Stomach (tissue), 9 donors: ENCODE measurements around the gene LDB2. TPM values are rescaled to one million over a fixed set of nuclear protein-coding genes. Genes with fewer than 3 reads are reported as not detected.
A peak's percentile ranks its signal among the peaks of the same experiment; 100 is the strongest.

Experiments used
- DNase-seq, 2 donors: peaks; one replicate each; pipeline versions ENCODE4 v3.0.0 to v3.0.0-alpha.2; 2013 to 2019
- H3K27ac ChIP-seq, 5 donors: fragments of 200-600 bp in 4 of 5; sonication (generic) in 4 of 5; one replicate each; pipeline ENCODE4 v1.5.1; 2013 to 2019; ENCODE audit warnings: mild to moderate bottlenecking in 1 of 5, moderate library complexity in 1 of 5
- H3K27me3 ChIP-seq, 3 donors: fragments of 200-600 bp; sonication (generic); one replicate each; pipeline ENCODE4 v1.5.1; 2017 to 2019; ENCODE audit warnings: mixed run types in 1 of 3
- H3K36me3 ChIP-seq, 4 donors: fragments of 200-600 bp; sonication (generic); 1 replicate in 3 of 4; 2 replicates in 1 of 4; pipeline ENCODE4 v1.5.1; 2016 to 2019
- H3K4me1 ChIP-seq, 4 donors: fragments of 200-600 bp; sonication (generic); one replicate each; pipeline ENCODE4 v1.5.1; 2016 to 2019
- H3K4me3 ChIP-seq, 4 donors: fragments of 200-600 bp; sonication (generic) in 3 of 4; one replicate each; pipeline ENCODE4 v1.5.1; 2016 to 2019; ENCODE audit warnings: mild to moderate bottlenecking in 1 of 4
- H3K9me3 ChIP-seq, 4 donors: fragments of 200-600 bp; sonication (generic); one replicate each; pipeline ENCODE4 v1.5.1; 2016 to 2019
- CTCF ChIP-seq, 7 experiments: fragments of 450-650 bp in 4 of 7; fragments of 200-600 bp in 3 of 7; sonication (generic) in 3 of 7; IDR thresholded peaks; one replicate each; pipeline ENCODE4 v1.5.1; 2016 to 2019; ENCODE audit warnings: antibody characterized with exemption in 7 of 7, control low read depth in 2 of 7, mild to moderate bottlenecking in 1 of 7
- EP300 ChIP-seq: sonication (generic); formaldehyde crosslinking; IDR thresholded peaks from one replicate; pipeline ENCODE4 v1.6.1; 2017; ENCODE audit warnings: antibody characterized with exemption
- POLR2A ChIP-seq, 4 donors: fragments of 450-650 bp; IDR thresholded peaks; one replicate each; pipeline ENCODE4 v1.6.1; 2016; ENCODE audit warnings: antibody characterized with exemption in 4 of 4, control low read depth in 2 of 4, mild to moderate bottlenecking in 1 of 4, moderate library complexity in 1 of 4
- POLR2AphosphoS5 ChIP-seq, 3 donors: sonication (generic); formaldehyde crosslinking; IDR thresholded peaks; one replicate each; pipeline ENCODE4 v1.6.1; 2016; ENCODE audit warnings: antibody characterized with exemption in 3 of 3
- WGBS, 5 donors: extraction: QIAGEN DNeasy Blood & Tissue Kit in 3 of 5; methylation state at CpG; one replicate each; pipeline versions ENCODE4 v1.1.5 to v1.1.7; 2013 to 2018; 5-methylcytosine and 5-hydroxymethylcytosine counted together
- intact Hi-C: fragments of 100-400 bp; cut with DNase I; formaldehyde crosslinking; loops from one replicate; pipeline ENCODE4 v1.15.1; 2023; ENCODE audit warnings: low total_unique reads
- polyA plus RNA-seq, 3 donors: library from polyadenylated mRNA; stranded (reverse); fragments of 200-250 nt; gene quantifications; one replicate each; pipeline ENCODE4 v1.2.3, GENCODE V29; 2013
- total RNA-seq, 5 donors: library from RNA; depleted of rRNA; stranded (reverse); fragments of >200 nt; gene quantifications; one replicate each; pipeline versions ENCODE4 v1.1.0 to v1.2.3, GENCODE V29; 2014 to 2016
- donor health status: healthy with polysubstance abuse.
- donor health status: Bipolar disorder and iron deficiency.
- donor health status: healthy.

LDB2 gene
- total and polyA plus RNA-seq, 8 donors = 6.2 to 63.3 (median 12.8) TPM

- no peak overlapping the region for H3K27ac ChIP-seq
- WGBS, 5 donors = 71 to 81% (median 78%) methylated on average over 2 of the region's 2 CpGs
- intact Hi-C loops = no loop called here
Observed at GRCh38 chr4:16916031-16916430, 17.6 kb upstream of the LDB2 start.

GRCh38 chr4:16914208-16914607, 15.8 kb upstream of the LDB2 start:
- intact Hi-C loops = no loop called here
- Histone ChIP-seq H3K27ac (no peak overlapping the region), H3K4me3 (no peak overlapping the region), H3K36me3 (no peaks in the 10 kb centered on the region), H3K27me3 (no peaks in the 10 kb centered on the region), H3K4me1 (peaks cover 0 to 5% (median 0%) of the 10 kb centered on the region in 4 donors), H3K9me3 (no peaks in the 10 kb centered on the region)
- peak in 1 of 2 donors; percentile 42 for DNase-seq
- 89 to 96% (median 91%) methylated on average over 1 of the region's 1 CpG for WGBS, 5 donors
- no peak for TF ChIP-seq POLR2AphosphoS5 (IDR thresholded peaks at IDR 0.05)
- no peak for TF ChIP-seq CTCF (IDR thresholded peaks at IDR 0.05)
- no peak for TF ChIP-seq POLR2A (IDR thresholded peaks at IDR 0.05)
- no peak for TF ChIP-seq EP300

More at GRCh38 chr4:16916031-16916430, 17.6 kb upstream of the LDB2 start:
- DNase-seq = peak in 1 of 2 donors; percentile 48
- no peaks in the 10 kb centered on the region for H3K36me3 ChIP-seq
- no peak overlapping the region for H3K4me3 ChIP-seq
- H3K9me3 ChIP-seq = no peaks in the 10 kb centered on the region
- no peak for TF ChIP-seq POLR2AphosphoS5 (IDR thresholded peaks at IDR 0.05)
- H3K4me1 ChIP-seq = no peaks in the 10 kb centered on the region
- no peaks in the 10 kb centered on the region for H3K27me3 ChIP-seq

GRCh38 chr4:16912896-16913295, 14.5 kb upstream of the LDB2 start:
- Histone ChIP-seq H3K4me3 (no peak overlapping the region), H3K36me3 (no peaks in the 10 kb centered on the region), H3K27ac (no peak overlapping the region), H3K4me1 (peaks cover 0 to 8% (median 0%) of the 10 kb centered on the region in 4 donors), H3K27me3 (no peaks in the 10 kb centered on the region), H3K9me3 (no peaks in the 10 kb centered on the region)
- no peak for DNase-seq
- intact Hi-C loops = no loop called here
- WGBS, 5 donors = 83 to 92% (median 89%) methylated on average over 5 of the region's 5 CpGs
- TF ChIP-seq POLR2AphosphoS5 (IDR thresholded peaks at IDR 0.05) = no peak
- TF ChIP-seq POLR2A (IDR thresholded peaks at IDR 0.05) = no peak
- TF ChIP-seq CTCF (IDR thresholded peaks at IDR 0.05) = no peak
- no peak for TF ChIP-seq EP300

- TF ChIP-seq CTCF (IDR thresholded peaks at IDR 0.05) = no peak
- TF ChIP-seq POLR2AphosphoS5 (IDR thresholded peaks at IDR 0.05) = no peak
- no peak for TF ChIP-seq POLR2A (IDR thresholded peaks at IDR 0.05)
- TF ChIP-seq EP300 = no peak
- Histone ChIP-seq H3K4me1 (peaks cover 0 to 8% (median 0%) of the 10 kb centered on the region in 4 donors), H3K27me3 (no peaks in the 10 kb centered on the region), H3K9me3 (no peaks in the 10 kb centered on the region), H3K36me3 (no peaks in the 10 kb centered on the region), H3K27ac (no peak overlapping the region), H3K4me3 (no peak overlapping the region)
- 22 to 40% (median 24%) methylated on average over 8 of the region's 8 CpGs for WGBS, 5 donors
- DNase-seq = no peak
- intact Hi-C loops = no loop called here
Observed at GRCh38 chr4:16909281-16909680, 10.8 kb upstream of the LDB2 start.

GRCh38 chr4:16908377-16909021, 10.1 kb upstream of the LDB2 start:
- no peak overlapping the region for H3K27ac ChIP-seq
- intact Hi-C loops = no loop called here
- H3K4me1 ChIP-seq = peaks cover 0 to 8% (median 0%) of the 10 kb centered on the region in 4 donors
- no peak for TF ChIP-seq POLR2AphosphoS5 (IDR thresholded peaks at IDR 0.05)
- TF ChIP-seq EP300 = no peak
- no peak for TF ChIP-seq CTCF (IDR thresholded peaks at IDR 0.05)
- TF ChIP-seq POLR2A (IDR thresholded peaks at IDR 0.05) = no peak
- no peaks in the 10 kb centered on the region for H3K36me3 ChIP-seq
- DNase-seq = no peak
- no peaks in the 10 kb centered on the region for H3K27me3 ChIP-seq
- H3K9me3 ChIP-seq = no peaks in the 10 kb centered on the region
- WGBS, 5 donors = 84 to 93% (median 91%) methylated on average over 6 of the region's 6 CpGs
- no peak overlapping the region for H3K4me3 ChIP-seq
